Thoracic aorta (tissue), 2 donors: ENCODE results near the gene AICDA. TPM values are rescaled to one million over a fixed set of nuclear protein-coding genes. Genes with fewer than 3 reads are reported as not detected.

Experiments
- ATAC-seq: fragments of 150-250 bp; one replicate; pipeline ENCODE4 v1.8.0; 2017; ENCODE audit warnings: low read depth; ENCODE audit not compliant: insufficient number of reproducible peaks, low FRiP score
- DNase-seq: peaks from one replicate; pipeline ENCODE4 v3.0.0-alpha.2; 2020; ENCODE audit warnings: low spot score
- H3K27ac ChIP-seq, 2 donors: fragments of 200-600 bp; sonication (generic); 1 replicate in 1 of 2; 2 replicates in 1 of 2; pipeline ENCODE4 v1.5.1; 2016; ENCODE audit warnings: mild to moderate bottlenecking in 2 of 2, moderate library complexity in 2 of 2
- H3K27me3 ChIP-seq: fragments of 200-600 bp; sonication (generic); replicated peaks from 2 replicates; pipeline ENCODE4 v1.6.0; 2016; ENCODE audit warnings: mild to moderate bottlenecking; ENCODE audit not compliant: insufficient read depth
- H3K36me3 ChIP-seq: fragments of 200-600 bp; sonication (generic); one replicate; pipeline ENCODE4 v1.5.1; 2016
- H3K4me1 ChIP-seq, 2 donors: fragments of 200-600 bp; sonication (generic); 1 replicate in 1 of 2; 2 replicates in 1 of 2; pipeline versions ENCODE4 v1.5.1 to v1.6.0; 2016; ENCODE audit warnings: low read depth in 2 of 2, mild to moderate bottlenecking in 1 of 2; ENCODE audit not compliant: control insufficient read depth in 1 of 2
- H3K4me3 ChIP-seq: fragments of 200-600 bp; sonication (generic); 2 replicates; pipeline ENCODE4 v1.5.1; 2016; ENCODE audit warnings: mild to moderate bottlenecking
- H3K9me3 ChIP-seq: fragments of 200-600 bp; sonication (generic); 2 replicates; pipeline ENCODE4 v1.5.1; 2016
- CTCF ChIP-seq: fragments of 200-600 bp; sonication (generic); IDR thresholded peaks from one replicate; pipeline ENCODE4 v1.5.1; 2019; ENCODE audit warnings: antibody characterized with exemption
- total RNA-seq, 2 donors: library from RNA; depleted of rRNA; stranded (reverse); fragments of >200 nt; gene quantifications; one replicate each; pipeline versions ENCODE4 v1.1.0 to v1.2.3, GENCODE V29; 2016

Gene AICDA
- total RNA-seq, 2 donors from 2014 or later, result not detected

GRCh38 chr12:8648576-8649205 lies 36.0 kb upstream of the AICDA start:
- DNase-seq (no peak), ATAC-seq (no peak)
- no peak overlapping the region for H3K4me3 ChIP-seq
- TF ChIP-seq CTCF, result no peak
- H3K27me3 ChIP-seq, result no peaks in the 10 kb centered on the region
- H3K27ac ChIP-seq, result no peak overlapping the region
- no peaks in the 10 kb centered on the region for H3K4me1 ChIP-seq
- H3K36me3 ChIP-seq, result no peaks in the 10 kb centered on the region
- H3K9me3 ChIP-seq, result no peaks in the 10 kb centered on the region

GRCh38 chr12:8647968-8648367 lies 35.3 kb upstream of the AICDA start:
- Histone ChIP-seq H3K36me3 (no peaks in the 10 kb centered on the region), H3K27me3 (no peaks in the 10 kb centered on the region), H3K27ac (no peak overlapping the region), H3K9me3 (no peaks in the 10 kb centered on the region), H3K4me1 (no peaks in the 10 kb centered on the region), H3K4me3 (no peak overlapping the region)
- no peak for DNase-seq
- no peak for TF ChIP-seq CTCF
- no peak for ATAC-seq

GRCh38 chr12:8644345-8645248 lies 31.9 kb upstream of the AICDA start:
- no peak overlapping the region for H3K27ac ChIP-seq
- no peaks in the 10 kb centered on the region for H3K9me3 ChIP-seq
- no peaks in the 10 kb centered on the region for H3K27me3 ChIP-seq
- DNase-seq, result no peak
- H3K36me3 ChIP-seq, result no peaks in the 10 kb centered on the region
- TF ChIP-seq CTCF, result no peak
- ATAC-seq, result no peak
- H3K4me1 ChIP-seq, result no peaks in the 10 kb centered on the region
- H3K4me3 ChIP-seq, result no peak overlapping the region

- Histone ChIP-seq H3K9me3 (no peaks in the 10 kb centered on the region), H3K4me1 (no peaks in the 10 kb centered on the region), H3K36me3 (no peaks in the 10 kb centered on the region), H3K27ac (no peak overlapping the region), H3K4me3 (no peak overlapping the region), H3K27me3 (no peaks in the 10 kb centered on the region)
- DNase-seq (no peak), ATAC-seq (no peak)
- no peak for TF ChIP-seq CTCF
Observed at GRCh38 chr12:8642775-8643174, 30.1 kb upstream of the AICDA start.

GRCh38 chr12:8639936-8640335 lies 27.3 kb upstream of the AICDA start:
- no peak for ATAC-seq
- H3K36me3 ChIP-seq, result no peaks in the 10 kb centered on the region
- no peak overlapping the region for H3K4me3 ChIP-seq
- no peaks in the 10 kb centered on the region for H3K9me3 ChIP-seq
- DNase-seq, result no peak
- no peaks in the 10 kb centered on the region for H3K27me3 ChIP-seq
- H3K4me1 ChIP-seq, result no peaks in the 10 kb centered on the region
- TF ChIP-seq CTCF, result no peak
- no peak overlapping the region for H3K27ac ChIP-seq
